ENCODE results near the gene SLC14A1. TPM values are rescaled to one million over a fixed set of nuclear protein-coding genes. Genes with fewer than 3 reads are reported as not detected.

SLC14A1 gene
- total and polyA plus RNA-seq, 2 of the 13 experiments (the other 11 are each of a cell fraction or from before 2014, with no cell fraction given), result not detected

DNA sequence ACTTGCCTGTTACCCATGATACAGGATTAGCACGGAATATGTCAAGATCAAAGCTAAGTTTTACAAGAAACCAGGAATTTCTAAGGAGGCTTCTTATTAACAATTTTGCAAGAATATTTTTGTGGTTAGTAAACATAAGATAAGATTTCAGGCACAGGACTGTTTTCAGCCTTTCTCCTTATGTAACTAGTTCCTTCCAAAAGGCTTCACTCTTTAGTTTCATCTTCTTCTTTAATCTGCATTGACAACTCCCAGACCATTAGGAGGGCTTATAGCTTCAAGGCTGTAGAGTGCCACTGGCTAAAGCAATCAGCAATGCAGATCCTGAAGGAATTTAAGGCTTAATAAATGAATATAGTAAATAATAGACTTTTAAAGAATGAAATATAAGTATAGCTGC is 29.3 kb downstream of the SLC14A1 start (continued):
- no peak for TF ChIP-seq ARID4A (CRISPR knock-in tag; IDR thresholded peaks at IDR 0.05; ENCODE audit: borderline replicate concordance)

GRCh38 chr18:45755934-45756333 is 32.0 kb downstream of the SLC14A1 start:
- DNase-seq (ENCODE audit: low spot score) (no peak), FAIRE-seq (no peak), ATAC-seq (no peak)
- no peaks in the 10 kb centered on the region for H4K20me1 ChIP-seq (ENCODE audit: insufficient read depth, low read length)
- H3K79me2 ChIP-seq (ENCODE audit: insufficient read depth, low read length), result no peaks in the 10 kb centered on the region
- no peaks in the 10 kb centered on the region for H3K9me3 ChIP-seq (ENCODE audit: low read length)
- H3K9ac ChIP-seq (ENCODE audit: insufficient read depth, low read depth, low read length), result no peak overlapping the region
- no peaks in the 10 kb centered on the region for H3K36me3 ChIP-seq (replicated peaks in 1 of 2; ENCODE audit: control insufficient read depth in 1 of 2, insufficient read depth in 2 of 2, low read length in 2 of 2)
- POLR2A ChIA-PET, result no interaction called here
- H2AFZ ChIP-seq (ENCODE audit: low read length), result no peak overlapping the region
- no peaks in the 10 kb centered on the region for H3K4me1 ChIP-seq (ENCODE audit: insufficient read depth, low read length)
- no peak overlapping the region for H3K27ac ChIP-seq (ENCODE audit: extremely low read length, insufficient read depth, low read length)
- in situ Hi-C loops (cut with HindIII; ENCODE audit: extremely low pct_ligation_motif_present, low pct_unique_long_range_greater_than_20kb) (no loop called here), intact Hi-C loops (cut with micrococcal nuclease; ENCODE audit: unreplicated experiment) (no loop called here)
- CTCF ChIA-PET (ENCODE audit: low intra/inter-chr PET ratio, low total read pairs), result no interaction called here
- BruUV-seq (replicated peaks), result no TSS peak
- H3K4me2 ChIP-seq (ENCODE audit: low read depth, low read length), result no peak overlapping the region
- TF ChIP-seq MIXL1 (CRISPR knock-in tag; IDR thresholded peaks at IDR 0.05) (no peak), ZNF550 (CRISPR knock-in tag; IDR thresholded peaks at IDR 0.05; ENCODE audit: borderline replicate concordance) (no peak), JUNB (CRISPR knock-in tag; IDR thresholded peaks at IDR 0.05; ENCODE audit: borderline replicate concordance) (no peak), LCORL (IDR thresholded peaks at IDR 0.05) (peak; percentile 99), LCORL (CRISPR knock-in tag; IDR thresholded peaks at IDR 0.05) (no peak), MTA3 (CRISPR knock-in tag; IDR thresholded peaks at IDR 0.05) (no peak), NKX3-1 (CRISPR knock-in tag; IDR thresholded peaks at IDR 0.05) (no peak)
- no peaks in the 10 kb centered on the region; a peak in 1 of 5 replicates for H3K27me3 ChIP-seq (ENCODE audit: control insufficient read depth in 1 of 2, insufficient read depth in 2 of 2, low read length in 2 of 2)
- WGBS (ENCODE audit: low lambda C conversion rate), result 25% methylated on average over 4 of the region's 4 CpGs
- H3K4me3 ChIP-seq (replicated peaks in 1 of 3; ENCODE audit: insufficient read depth in 1 of 3, low read depth in 2 of 3, low read length in 3 of 3), result no peak overlapping the region

All from HepG2 (cell line).